KMS-11 (cell line): ENCODE data around the gene RIMBP3C.

Experiments used
- H2AFZ ChIP-seq: fragments of 200-600 bp; sonication (generic); 2 replicates; pipeline ENCODE4 v1.6.1; 2016; ENCODE audit warnings: antibody characterized with exemption, mixed run types, low read depth
- H3K27ac ChIP-seq: fragments of 200-600 bp; sonication (generic); 2 replicates; pipeline ENCODE4 v1.6.1; 2016; ENCODE audit warnings: mild to moderate bottlenecking, mixed run types
- H3K27me3 ChIP-seq: fragments of 200-600 bp; sonication (generic); 2 replicates; pipeline ENCODE4 v1.6.1; 2017; ENCODE audit warnings: mild to moderate bottlenecking, low read depth, mixed run types, moderate library complexity; ENCODE audit not compliant: insufficient read depth
- H3K36me3 ChIP-seq: fragments of 200-600 bp; sonication (generic); 2 replicates; pipeline ENCODE4 v1.6.1; 2017; ENCODE audit warnings: mild to moderate bottlenecking, mixed run types; ENCODE audit not compliant: insufficient read depth
- H3K4me1 ChIP-seq: fragments of 200-600 bp; sonication (generic); 2 replicates; pipeline ENCODE4 v1.6.1; 2016; ENCODE audit warnings: mild to moderate bottlenecking, low read depth, mixed run types; ENCODE audit not compliant: poor library complexity, severe bottlenecking
- H3K4me2 ChIP-seq: fragments of 200-600 bp; sonication (generic); 2 replicates; pipeline ENCODE4 v1.7.0; 2016; ENCODE audit warnings: mild to moderate bottlenecking, mixed run types
- H3K4me3 ChIP-seq: fragments of 200-600 bp; sonication (generic); IDR thresholded peaks from 2 replicates; pipeline ENCODE4 v1.6.1; 2017; ENCODE audit warnings: low read depth, low read length, mixed read lengths; ENCODE audit not compliant: insufficient read depth
- H3K79me2 ChIP-seq: fragments of 200-600 bp; sonication (generic); 2 replicates; pipeline ENCODE4 v1.6.1; 2016; ENCODE audit warnings: low read depth, mixed run types; ENCODE audit not compliant: insufficient read depth
- H3K9ac ChIP-seq: fragments of 200-600 bp; sonication (generic); 2 replicates; pipeline ENCODE4 v1.6.1; 2016; ENCODE audit warnings: mild to moderate bottlenecking, mixed run types
- H4K20me1 ChIP-seq: fragments of 200-600 bp; sonication (generic); 2 replicates; pipeline ENCODE4 v1.6.1; 2016; ENCODE audit warnings: mild to moderate bottlenecking, mixed run types; ENCODE audit not compliant: insufficient read depth
- CTCF ChIP-seq: fragments of 200-600 bp; sonication (generic); conservative IDR thresholded peaks from 2 replicates; pipeline ENCODE4 v1.6.1; 2017; ENCODE audit warnings: low read depth, mild to moderate bottlenecking, antibody characterized with exemption, low read length, moderate library complexity, mixed read lengths

Gene RIMBP3C

DNA sequence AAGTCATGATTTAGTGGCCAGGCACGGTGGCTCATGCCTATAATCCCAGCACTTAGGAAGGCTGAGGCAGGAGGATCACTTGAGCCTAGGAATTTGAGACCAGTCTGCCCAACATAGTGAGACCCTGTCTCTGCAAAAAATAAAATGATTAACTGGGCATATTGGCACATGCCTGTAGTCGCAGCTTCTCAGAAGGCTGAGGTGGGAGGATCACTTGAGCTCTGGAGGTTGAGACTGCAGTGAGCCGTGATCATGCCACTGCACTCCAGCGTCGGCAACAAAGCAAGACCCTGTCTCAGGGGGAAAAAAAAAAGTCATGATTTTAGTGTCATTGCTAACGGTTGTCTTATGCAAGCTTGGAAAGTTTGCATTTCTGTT, 28.2 kb upstream of the RIMBP3C start:
- H3K36me3 ChIP-seq: no peaks in the 10 kb centered on the region
- H3K27ac ChIP-seq: no peak overlapping the region
- H3K9ac ChIP-seq: no peak overlapping the region
- peaks cover 100% of the 10 kb centered on the region for H3K79me2 ChIP-seq
- peaks cover 18% of the 10 kb centered on the region for H3K4me1 ChIP-seq
- H3K4me2 ChIP-seq: no peak overlapping the region
- no peaks in the 10 kb centered on the region for H3K27me3 ChIP-seq
- peaks cover 52% of the 10 kb centered on the region for H4K20me1 ChIP-seq
- no peak for TF ChIP-seq CTCF
- no peak overlapping the region for H3K4me3 ChIP-seq
- no peak overlapping the region for H2AFZ ChIP-seq

DNA sequence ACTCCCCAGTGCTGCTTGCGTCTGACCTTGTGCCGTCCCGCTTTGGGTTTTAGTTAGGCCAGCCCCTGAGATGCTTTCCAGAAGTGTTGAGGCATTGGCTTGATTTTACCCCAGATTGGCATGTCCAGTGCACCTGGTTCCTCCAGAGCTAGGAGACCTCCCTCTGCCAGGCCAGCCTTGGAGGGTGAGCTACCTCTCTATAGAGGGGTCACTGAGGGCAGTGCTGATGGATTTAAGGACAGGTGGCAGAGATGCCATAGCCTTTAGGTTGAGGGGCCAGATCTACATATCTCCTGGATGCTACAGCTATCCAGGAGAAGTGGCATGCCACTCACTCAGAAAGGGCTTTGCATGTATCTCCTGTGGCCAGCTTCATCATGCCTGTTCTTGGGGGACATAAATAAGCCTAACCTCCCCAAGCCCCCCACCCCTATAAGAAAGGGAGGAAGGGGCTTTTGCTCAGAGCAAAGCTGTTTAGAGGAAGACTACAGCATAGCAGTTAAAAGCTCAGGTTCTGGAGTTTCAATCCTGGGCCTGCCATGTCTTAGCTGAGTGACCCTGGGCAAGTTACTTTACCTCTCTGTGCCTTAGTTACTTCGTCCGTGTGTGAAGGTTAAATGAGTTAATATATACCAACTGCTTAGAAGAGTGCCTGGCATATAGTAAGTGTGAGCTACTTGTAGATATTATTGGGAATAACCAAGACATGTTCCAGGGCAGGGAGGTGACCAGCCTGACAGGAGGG, 22.7 kb upstream of the RIMBP3C start:
- no peak overlapping the region for H3K27ac ChIP-seq
- H4K20me1 ChIP-seq: peaks cover 56% of the 10 kb centered on the region
- H3K79me2 ChIP-seq: peaks cover 100% of the 10 kb centered on the region
- no peak overlapping the region for H2AFZ ChIP-seq
- H3K4me3 ChIP-seq: no peak overlapping the region
- peaks cover 31% of the 10 kb centered on the region for H3K4me1 ChIP-seq
- H3K27me3 ChIP-seq: no peaks in the 10 kb centered on the region
- no peaks in the 10 kb centered on the region for H3K36me3 ChIP-seq
- H3K9ac ChIP-seq: no peak overlapping the region
- no peak overlapping the region for H3K4me2 ChIP-seq
- TF ChIP-seq CTCF: no peak

GRCh38 chr22:21573293-21573734, 22.1 kb upstream of the RIMBP3C start:
- peaks cover 100% of the 10 kb centered on the region for H3K79me2 ChIP-seq
- H4K20me1 ChIP-seq: peaks cover 56% of the 10 kb centered on the region
- H3K9ac ChIP-seq: no peak overlapping the region
- H3K4me3 ChIP-seq: no peak overlapping the region
- no peak for TF ChIP-seq CTCF
- no peak overlapping the region for H3K4me2 ChIP-seq
- H3K4me1 ChIP-seq: peaks cover 33% of the 10 kb centered on the region
- no peak overlapping the region for H2AFZ ChIP-seq
- H3K27me3 ChIP-seq: no peaks in the 10 kb centered on the region
- no peak overlapping the region for H3K27ac ChIP-seq
- H3K36me3 ChIP-seq: no peaks in the 10 kb centered on the region

DNA sequence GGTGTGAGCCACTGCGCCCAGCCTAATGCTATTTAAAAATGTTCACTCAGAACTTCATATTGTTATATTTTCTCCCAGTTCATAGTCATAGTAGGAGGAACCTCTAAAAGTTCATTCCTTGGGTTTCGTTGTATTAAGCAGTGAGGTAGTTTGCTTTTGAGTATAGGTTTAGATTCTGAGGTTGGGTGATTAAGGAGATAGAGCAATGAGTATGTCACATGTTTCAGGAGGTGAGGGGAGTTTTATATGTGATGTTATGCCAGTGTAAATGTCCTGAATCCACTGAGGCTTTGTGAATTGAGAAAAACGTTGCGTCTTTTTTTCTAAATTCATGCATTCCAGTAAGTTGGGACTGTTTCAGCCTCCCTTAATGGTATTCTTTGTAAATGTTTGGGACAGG, 20.4 kb upstream of the RIMBP3C start:
- no peak overlapping the region for H2AFZ ChIP-seq
- H3K27me3 ChIP-seq: no peaks in the 10 kb centered on the region
- H3K9ac ChIP-seq: no peak overlapping the region
- peaks cover 56% of the 10 kb centered on the region for H4K20me1 ChIP-seq
- H3K36me3 ChIP-seq: no peaks in the 10 kb centered on the region
- H3K4me2 ChIP-seq: no peak overlapping the region
- H3K79me2 ChIP-seq: peaks cover 94% of the 10 kb centered on the region
- peaks cover 33% of the 10 kb centered on the region for H3K4me1 ChIP-seq
- no peak overlapping the region for H3K27ac ChIP-seq
- no peak for TF ChIP-seq CTCF
- H3K4me3 ChIP-seq: no peak overlapping the region
